ENCODE results near the gene SCN8A.
"Not testable (repeated sequence)": the region's sequence is repeated elsewhere in the genome, so short reads cannot be mapped to it uniquely, and the experiment has no call there.

SCN8A gene

GRCh38 chr12:51823875-51824565, 233.0 kb downstream of the SCN8A start:
- DNase-seq (ENCODE audit: low spot score), result no peak
- in situ Hi-C loops (cut with MboI; ENCODE audit: low sequenced_read_pairs, unreplicated experiment), result no loop called here
- TF ChIP-seq, protein P1, sequence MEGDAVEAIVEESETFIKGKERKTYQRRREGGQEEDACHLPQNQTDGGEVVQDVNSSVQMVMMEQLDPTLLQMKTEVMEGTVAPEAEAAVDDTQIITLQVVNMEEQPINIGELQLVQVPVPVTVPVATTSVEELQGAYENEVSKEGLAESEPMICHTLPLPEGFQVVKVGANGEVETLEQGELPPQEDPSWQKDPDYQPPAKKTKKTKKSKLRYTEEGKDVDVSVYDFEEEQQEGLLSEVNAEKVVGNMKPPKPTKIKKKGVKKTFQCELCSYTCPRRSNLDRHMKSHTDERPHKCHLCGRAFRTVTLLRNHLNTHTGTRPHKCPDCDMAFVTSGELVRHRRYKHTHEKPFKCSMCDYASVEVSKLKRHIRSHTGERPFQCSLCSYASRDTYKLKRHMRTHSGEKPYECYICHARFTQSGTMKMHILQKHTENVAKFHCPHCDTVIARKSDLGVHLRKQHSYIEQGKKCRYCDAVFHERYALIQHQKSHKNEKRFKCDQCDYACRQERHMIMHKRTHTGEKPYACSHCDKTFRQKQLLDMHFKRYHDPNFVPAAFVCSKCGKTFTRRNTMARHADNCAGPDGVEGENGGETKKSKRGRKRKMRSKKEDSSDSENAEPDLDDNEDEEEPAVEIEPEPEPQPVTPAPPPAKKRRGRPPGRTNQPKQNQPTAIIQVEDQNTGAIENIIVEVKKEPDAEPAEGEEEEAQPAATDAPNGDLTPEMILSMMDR (IDR thresholded peaks at IDR 0.05; ENCODE audit: borderline replicate concordance, control extremely low read depth, extremely low read depth, insufficient read depth, missing control alignments), result peak; percentile 19

- in situ Hi-C loops (cut with MboI; ENCODE audit: low sequenced_read_pairs, unreplicated experiment), result no loop called here
- DNase-seq (ENCODE audit: low spot score), result no peak
These were observed 234.2 kb downstream of the SCN8A start for GRCh38 chr12:51825216-51825615.

DNA sequence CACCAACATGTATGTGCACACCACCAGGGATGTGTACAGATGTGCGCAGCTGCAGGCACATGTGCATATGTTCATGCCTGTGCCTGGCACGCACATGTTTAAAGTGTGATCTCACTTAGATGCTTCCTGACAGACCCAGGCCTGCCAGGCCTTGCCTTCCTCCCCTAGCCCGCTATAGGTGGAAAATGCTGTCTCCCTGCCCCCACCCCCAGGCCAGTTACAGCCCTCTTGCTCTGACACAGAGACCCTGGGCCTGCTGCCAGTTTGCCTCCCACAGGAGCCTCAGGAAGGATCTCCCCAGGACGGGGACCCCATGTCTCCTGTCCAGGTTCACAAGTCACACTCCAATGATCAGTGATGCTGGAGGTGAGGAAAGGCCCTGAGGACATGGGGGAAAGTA, 235.8 kb downstream of the SCN8A start:
- TF ChIP-seq, protein P1 (IDR thresholded peaks at IDR 0.05; ENCODE audit: borderline replicate concordance, control extremely low read depth, extremely low read depth, insufficient read depth, missing control alignments), result no peak
- in situ Hi-C loops (cut with MboI; ENCODE audit: low sequenced_read_pairs, unreplicated experiment), result no loop called here
- DNase-seq (ENCODE audit: low spot score), result no peak

More at GRCh38 chr12:51825216-51825615, 234.2 kb downstream of the SCN8A start:
- TF ChIP-seq, protein P1 (IDR thresholded peaks at IDR 0.05; ENCODE audit: borderline replicate concordance, control extremely low read depth, extremely low read depth, insufficient read depth, missing control alignments), result no peak

GRCh38 chr12:51827925-51828818, 237.1 kb downstream of the SCN8A start:
- TF ChIP-seq, protein P1 (IDR thresholded peaks at IDR 0.05; ENCODE audit: borderline replicate concordance, control extremely low read depth, extremely low read depth, insufficient read depth, missing control alignments), result no peak
- DNase-seq (ENCODE audit: low spot score), result no peak
- in situ Hi-C loops (cut with MboI; ENCODE audit: low sequenced_read_pairs, unreplicated experiment), result no loop called here

DNA sequence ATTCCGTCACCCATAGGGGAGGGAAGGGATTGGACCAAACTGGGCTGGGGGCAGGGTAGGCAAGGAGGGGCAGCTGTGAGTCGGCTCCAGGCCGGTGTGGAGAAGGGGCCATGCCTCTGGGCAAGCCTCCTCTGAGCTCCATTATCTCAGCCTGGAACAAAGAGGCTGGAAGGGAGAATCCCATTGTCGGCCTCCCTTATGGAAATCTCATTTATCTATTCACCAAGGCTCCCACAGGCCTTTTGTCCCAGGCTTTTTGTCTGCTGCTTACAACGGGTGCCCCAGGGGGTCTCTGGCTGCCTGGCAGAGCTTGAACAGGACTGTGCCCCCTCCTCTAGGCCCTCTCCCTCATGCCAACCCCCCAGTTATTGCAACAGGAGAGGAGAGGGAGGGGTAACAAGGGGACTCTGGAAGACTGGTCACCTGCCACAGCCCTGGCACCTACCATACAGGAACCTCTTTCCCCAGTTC, 238.0 kb downstream of the SCN8A start:
- in situ Hi-C loops (cut with MboI; ENCODE audit: low sequenced_read_pairs, unreplicated experiment), result no loop called here
- DNase-seq (ENCODE audit: low spot score), result no peak
- TF ChIP-seq, protein P1 (IDR thresholded peaks at IDR 0.05; ENCODE audit: borderline replicate concordance, control extremely low read depth, extremely low read depth, insufficient read depth, missing control alignments), result no peak

DNA sequence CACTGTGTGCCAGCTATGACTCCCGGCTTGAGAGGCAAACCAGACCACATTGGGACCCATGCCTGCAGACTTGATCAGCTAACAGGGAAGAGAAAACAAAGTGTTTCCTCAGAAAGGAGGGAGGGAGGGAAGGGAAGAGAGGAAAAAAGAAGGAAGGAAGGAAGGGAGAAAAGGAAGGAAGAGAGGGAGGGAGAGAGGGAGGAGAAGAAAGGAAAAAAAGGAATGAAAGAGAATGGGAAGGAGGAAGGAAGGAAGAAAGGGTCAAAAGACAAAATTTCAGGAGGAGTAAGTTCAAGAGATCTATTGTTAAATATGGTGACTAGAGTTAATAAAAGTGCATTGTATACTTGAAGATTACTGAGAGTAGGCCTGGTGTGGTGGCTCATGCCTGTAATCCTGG, 238.6 kb downstream of the SCN8A start:
- in situ Hi-C loops (cut with MboI; ENCODE audit: low sequenced_read_pairs, unreplicated experiment), result no loop called here
- TF ChIP-seq, protein P1 (IDR thresholded peaks at IDR 0.05; ENCODE audit: borderline replicate concordance, control extremely low read depth, extremely low read depth, insufficient read depth, missing control alignments), result no peak
- DNase-seq (ENCODE audit: low spot score), result no peak

DNA sequence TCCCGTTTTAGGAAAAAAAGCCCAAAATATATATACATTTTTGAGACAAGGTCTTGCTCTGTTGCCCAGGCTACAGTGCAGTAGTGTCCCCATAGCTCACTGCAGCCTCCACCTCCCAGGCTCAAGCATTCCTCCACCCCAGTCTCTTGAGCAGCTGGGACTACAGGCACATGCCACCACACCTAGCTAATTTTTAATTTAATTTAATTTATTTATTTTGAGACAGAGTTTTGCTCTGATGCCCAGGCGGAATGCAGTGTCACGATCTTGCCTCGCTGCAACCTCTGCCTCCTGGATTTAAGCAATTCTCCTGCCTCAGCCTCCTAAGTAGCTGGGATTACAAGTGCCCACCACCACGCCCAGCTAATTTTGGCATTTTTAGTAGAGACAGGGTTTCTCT, 240.8 kb downstream of the SCN8A start:
- DNase-seq (ENCODE audit: low spot score); in situ Hi-C loops (cut with MboI; ENCODE audit: low sequenced_read_pairs, unreplicated experiment): not testable (repeated sequence)

Data from GM13976 (cell line).